SHP77 (cell line): ENCODE data around the gene BTG2.
A peak's percentile ranks its signal among the peaks of the same experiment; 100 is the strongest.

Experiments
- DNase-seq, 2 experiments: peaks; one replicate each; lab custom pipeline; 2025; lab: John Stamatoyannopoulos, UW

BTG2 gene

DNA sequence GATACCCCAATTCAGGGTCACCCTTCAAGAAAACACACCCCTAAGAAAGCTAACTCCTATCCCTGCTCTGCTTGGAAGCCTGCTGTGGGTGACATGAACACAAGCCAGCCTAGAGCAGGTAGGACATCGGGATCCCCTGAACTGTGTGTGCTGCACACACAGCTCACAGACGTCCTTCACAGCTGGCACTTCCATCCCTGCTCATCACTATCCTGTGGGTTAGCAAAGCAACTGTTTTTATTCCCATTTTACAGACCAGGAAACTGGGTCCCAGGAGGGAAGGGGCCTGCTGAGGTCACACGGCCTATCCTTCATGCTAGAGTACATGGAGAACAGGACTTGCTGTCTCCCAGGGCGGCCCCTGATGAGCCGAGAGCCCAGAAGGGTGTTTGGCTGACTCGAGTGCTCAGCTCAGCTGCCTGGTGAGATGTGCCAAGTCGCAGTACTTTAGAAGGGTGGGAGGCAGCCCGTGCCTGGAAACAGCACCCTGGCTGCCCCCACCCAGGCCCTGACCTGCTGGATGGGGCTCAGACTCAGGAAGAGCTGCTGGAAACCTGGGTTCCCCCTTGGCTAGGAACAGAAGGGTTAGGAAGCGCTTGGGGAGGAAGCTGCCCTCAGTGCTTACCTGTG lies 28.3 kb upstream of the BTG2 start:
- DNase-seq, result peak in 1 of 2 experiments; percentile 28

DNA sequence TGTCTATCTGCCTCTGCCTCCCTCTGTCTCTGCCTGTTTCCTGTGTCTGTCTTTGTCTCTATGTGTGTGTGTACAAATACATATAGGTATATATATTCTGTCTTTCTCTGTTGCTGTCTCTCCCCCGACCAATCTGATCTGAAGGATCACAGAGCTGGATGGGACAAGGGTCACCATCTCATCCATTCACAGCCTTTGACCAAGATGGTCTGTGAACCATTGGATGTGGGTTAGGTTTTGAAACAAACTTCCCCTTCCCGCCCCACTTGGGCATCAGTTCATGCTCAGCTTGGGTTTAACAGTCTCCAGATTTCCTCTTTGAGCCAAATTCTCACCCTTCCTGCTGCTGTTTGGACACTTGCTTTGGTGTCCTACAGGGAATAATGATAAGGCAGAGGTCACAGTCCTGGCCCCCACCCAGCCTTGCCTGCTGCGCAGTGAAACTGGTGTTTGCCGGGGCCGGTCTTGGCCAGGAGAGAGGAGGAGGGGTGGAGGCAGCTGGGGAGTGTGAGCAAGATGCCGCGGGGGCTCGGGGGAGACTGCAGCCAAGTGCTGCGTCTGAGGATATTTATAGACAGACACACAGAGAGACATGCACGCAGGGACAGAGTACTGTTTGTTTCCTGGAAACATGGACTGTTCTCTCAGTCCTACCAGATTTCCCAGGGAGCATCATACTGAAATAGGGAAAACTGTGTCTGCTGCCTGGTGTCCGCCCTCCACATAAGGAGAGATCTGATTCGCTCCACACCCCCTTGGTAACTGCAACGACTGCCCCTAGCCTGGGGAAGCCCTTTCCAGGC lies 27.0 kb upstream of the BTG2 start:
- peak; percentile 86 to 93 for DNase-seq

DNA sequence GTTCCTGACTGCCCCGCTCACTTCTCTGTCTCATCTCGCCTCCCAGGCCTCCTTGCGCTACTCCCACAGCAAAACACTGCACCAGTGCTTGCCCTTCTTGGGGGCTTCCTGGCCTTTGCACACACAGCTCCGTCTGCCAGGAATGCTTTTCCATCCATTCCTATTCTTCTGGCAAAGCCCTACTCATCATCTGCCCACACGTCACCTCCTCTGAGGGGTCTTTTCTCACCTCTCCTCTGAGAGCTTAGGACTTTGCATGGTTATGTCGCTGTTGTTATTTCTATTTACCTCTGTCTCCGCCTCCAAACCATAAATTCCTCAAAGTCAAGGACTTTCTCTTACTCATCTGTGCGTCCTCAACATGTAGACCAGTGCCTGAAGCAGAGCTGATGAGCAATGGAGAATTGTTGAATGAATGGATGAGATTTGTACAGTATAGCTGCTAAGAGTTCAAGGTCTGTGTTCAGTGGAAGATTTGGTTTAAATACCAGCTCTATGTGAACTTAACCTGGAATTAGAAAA lies 26.4 kb upstream of the BTG2 start:
- DNase-seq, result no peak

DNA sequence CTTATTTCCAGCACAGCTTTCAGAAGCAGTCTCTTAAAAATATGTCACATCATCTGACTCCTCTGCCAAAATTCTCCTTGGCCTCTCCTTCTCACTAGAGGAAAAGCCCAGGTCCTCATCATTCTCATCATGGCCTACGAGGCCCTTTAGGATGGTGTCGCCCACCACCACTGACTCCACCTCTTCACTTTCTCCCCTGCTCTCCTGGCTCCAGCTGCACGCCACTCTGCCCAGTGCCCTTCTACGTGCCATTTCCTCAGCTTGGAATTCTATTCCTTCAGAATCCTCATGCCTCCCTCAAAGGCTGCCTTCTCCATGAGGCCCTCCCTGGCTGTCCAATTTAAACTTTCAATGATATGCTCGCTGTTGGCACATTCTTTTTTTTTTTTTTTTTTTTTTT lies 25.3 kb upstream of the BTG2 start:
- DNase-seq, result no peak

DNA sequence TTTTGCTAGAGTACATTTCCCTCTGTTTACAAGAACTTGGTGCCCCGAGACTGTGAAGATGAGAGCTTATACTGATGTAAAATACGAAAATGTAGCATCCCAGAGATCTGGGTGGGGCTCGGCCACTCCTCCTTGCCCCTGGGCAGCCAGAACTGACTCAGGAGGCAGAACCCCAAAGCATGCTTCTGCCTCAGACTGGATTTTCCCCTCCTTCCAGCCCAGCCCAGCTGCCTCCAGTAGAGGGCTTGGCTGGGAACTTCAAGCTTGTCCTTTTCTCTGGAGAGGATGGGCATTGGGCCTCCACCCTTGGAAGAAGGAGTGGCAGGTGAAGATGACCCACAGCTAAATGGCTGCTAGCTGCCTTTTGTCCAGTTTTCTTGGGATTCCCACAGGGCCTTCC lies 24.3 kb upstream of the BTG2 start:
- no peak for DNase-seq

DNA sequence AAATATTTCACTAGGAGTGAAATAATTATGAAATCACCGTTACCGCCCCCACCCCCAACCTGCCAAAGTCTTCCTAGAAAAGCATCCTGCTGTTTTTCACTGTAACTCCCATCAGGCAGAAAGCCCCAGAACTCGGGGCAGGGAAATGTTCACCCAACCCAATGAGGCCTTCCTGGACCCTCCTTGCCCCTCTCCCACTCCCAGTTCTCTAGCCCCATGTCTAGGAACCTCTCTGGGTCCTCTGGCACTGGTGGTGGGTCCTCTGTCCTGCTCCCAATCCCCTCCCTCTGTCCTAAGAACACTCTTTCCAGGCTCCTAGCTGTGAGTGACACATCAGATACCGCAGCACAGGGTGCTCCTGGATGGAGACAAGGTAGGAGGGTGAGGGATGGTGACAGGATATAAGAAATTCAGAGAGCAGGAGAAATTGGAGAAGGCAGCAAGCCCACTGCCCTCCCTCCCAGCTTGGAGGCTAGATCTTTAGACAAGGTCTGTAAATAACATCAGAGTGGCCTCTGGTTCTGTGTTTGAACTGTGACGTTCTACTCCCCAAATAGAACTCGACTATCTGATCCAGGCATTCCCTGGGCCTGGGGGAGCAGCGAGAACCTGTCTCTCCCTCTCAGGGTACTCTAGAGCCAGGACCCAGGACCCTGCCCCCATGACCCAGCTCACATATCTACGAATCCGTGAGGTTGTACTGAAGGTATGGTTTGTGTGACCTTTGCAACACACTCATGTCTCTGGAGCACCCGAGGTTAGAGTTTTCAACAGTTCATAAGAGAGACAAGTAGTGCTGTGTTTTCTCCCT lies 23.3 kb upstream of the BTG2 start:
- peak in 1 of 2 experiments; percentile 34 for DNase-seq

DNA sequence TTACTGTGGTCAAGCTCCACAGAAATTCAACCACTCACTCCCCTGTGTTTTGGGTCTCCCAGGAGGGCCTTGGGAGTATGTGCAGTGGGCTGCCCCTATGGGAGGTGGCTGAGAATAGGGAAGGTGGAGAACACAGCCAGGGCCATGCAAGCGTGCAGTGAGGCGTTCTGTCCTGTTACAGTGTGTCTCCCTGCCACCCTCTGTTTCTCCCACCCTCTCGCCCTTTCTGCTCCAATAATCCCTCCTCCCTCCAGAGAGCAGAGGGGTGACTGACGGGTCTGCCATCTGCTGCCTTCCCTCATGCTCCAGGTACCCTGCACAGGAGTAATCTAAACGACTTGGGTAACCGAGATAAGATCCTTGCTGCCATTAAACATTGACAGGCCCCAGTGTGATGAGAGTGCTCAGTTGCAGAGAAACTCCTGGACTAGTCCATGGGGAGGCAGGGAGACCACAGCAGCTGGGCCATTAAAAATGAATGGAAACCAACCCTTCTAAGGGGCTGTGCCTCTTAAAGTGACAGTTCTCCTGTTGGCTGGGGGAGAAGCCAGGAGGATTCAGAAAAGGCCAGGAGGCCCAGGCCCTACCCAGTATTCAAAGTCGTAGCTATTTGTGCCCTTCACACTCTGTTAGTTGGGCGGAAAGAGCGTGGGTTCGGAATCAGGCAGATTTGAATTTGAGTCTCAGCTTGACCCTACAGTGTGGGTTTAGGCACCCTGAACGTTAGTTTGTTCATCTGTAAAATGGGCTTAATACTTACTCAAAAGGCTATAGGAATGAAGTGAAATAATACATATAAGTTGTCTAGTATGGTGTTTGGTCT lies 22.4 kb upstream of the BTG2 start:
- no peak for DNase-seq

DNA sequence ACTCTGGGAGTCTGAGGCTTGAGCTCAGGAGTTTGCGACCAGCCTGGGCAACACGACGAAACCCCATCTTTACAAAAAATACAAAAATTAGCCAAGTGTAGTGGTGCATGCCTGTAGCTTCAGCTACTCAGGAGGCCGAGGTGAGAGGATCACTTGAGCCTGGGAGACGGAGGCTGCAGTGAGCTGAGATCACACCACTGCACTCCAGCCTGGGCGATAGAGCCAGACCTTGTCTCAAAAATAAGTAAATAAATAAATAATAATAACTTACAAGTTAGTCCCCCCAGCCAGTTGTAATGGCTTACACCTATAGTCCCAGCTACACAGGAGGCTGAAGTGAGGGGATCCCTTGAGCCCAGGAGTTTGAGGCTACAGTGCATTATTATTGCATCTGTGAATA lies 21.7 kb upstream of the BTG2 start:
- no peak for DNase-seq

DNA sequence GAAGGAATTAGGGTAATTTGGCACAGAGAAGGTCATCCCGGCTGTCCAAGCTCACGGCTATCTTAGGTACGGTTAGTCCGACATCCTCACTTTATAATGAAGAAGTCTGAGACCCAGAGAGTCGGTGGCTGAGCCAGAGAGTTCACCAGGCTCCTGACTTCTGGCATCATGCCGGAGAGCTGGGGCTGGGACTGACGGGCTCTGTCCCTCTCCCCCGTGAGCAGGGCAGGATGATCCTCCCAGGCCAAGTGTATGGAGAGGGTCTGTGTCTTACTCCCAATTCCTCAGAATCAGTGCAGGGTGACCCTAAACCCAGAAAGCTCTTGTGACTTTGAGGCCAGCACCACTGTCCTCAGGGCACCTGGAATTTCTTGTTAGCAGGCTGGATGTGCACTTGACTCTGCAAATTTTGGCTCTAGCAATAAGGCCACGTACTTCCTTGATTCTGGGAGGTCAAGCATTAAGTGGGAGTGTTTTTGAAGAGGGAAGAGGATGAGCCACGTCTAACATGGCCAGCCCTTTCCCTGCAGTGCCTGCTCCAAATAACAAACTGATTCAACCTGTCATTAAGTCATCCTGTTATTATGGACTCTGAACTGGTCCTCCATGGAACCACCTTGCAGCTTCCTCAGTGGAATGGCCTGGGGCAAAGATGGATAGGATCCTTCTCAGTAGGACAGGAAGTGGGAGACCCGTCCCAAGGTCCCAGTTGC lies 20.8 kb upstream of the BTG2 start:
- DNase-seq, result no peak

DNA sequence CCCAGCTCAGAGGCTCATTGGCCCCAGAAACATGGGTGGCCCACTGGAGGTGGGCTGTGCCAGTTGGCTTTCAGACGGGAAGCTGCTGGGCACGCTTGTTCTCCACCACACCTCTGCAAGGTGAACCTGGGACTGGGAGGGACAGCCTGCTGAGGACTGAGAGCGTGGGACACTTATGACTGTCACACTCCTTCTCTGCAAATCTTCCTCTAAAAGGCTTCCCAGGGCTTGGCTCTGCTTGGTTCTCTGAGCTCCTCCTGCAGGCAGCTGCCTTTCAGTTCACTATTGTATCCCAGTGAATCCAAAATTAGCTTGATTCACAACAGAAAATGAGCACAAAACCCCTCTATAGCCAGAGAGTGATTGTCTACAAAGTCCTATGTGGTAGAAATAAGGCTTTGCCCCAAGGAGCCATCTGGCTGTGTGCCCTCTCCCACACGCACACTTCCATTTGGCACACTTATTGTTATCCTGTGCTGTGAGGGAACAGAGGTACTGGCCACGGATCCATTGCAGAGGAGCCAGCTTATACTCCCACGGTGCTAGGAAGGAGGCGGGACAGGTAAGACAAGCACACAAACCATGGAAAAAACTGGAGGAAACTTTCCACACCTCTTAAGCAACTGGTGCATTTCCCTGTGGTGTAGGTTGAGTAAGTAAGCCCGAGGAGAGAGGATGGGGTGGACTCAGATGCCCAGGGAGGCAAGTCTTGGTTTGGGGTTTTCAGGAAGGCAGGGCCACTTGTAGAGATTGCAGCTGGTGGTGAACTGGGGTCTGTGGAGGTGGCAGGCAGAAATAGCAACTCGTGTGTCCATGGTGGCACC lies 18.9 kb upstream of the BTG2 start:
- peak in 1 of 2 experiments; percentile 24 for DNase-seq

DNA sequence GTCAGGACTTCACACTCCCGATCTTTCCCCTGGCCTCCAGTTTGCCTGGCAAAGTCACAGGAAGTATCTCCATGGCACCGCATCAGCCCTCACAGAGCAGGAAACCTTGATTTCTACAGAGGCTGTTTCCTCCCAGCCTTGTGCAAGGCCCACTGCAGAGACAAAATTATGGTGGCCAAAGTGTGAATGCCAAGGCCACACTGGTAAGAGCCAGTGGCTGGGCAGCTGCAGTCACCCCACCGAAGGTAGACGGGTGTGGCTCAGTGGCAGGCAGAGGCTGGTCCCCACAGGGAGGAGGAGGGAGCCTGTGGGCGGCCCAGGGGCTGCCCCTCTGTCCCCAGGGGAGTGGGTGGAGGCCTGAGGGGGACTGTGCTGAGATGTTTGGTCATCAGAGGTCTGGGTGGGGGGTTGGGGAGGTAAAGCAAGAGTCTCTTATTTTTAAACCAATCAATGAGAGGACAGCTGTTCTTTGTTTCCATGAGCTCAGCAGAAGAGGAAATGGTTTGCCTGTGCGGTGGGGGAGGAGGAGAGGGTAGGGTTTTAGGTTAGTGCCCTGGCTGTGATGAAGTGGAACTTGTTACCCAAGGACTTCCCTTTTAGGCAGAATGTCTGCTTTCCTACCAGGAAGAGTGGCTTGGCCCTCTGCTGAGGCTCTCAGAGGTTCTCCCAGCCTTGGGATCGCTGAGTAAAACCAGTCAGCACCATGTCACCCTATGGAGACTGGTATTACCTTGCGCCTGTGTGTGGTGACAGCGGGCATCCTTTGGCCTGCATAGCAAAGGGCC lies 18.0 kb upstream of the BTG2 start:
- DNase-seq, result peak; percentile 85 to 90

DNA sequence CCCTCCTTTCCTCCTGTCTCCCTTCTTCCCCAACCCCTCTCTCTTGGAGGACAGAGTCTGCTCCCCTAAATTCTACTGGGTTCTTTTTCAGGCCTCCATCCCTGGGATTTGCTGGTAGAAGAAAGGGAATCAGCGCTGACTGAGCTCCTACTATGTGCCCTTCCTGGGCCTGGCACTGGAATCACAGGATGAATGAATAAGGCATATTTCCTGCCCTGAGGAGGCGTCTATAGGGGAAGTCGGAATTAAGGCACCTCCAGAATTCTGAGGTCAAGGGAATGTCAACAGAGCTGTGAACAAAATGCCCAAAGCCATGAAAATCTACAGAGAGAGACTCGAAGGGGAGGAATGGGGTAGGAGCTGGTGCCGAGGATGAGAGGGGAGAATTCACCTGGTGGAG lies 17.4 kb upstream of the BTG2 start:
- no peak for DNase-seq

DNA sequence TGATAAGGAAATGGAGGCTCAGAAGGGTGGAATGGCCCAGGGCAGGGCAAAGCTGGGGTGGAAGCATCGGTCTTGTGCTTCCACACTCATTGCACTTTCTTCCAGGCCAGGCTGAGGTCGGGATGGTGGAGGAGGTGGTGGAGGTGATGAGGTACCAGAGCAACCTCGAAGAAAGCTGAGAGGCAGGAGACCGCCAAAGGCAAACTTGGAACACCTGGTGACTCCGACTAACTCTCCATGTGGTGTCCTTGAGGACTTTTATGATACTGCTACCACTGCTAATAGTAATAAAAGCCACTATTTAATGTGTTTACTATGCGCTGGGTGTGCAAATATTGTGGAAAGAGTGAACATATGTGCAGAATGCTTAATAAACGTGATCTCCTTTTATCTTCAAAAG lies 16.9 kb upstream of the BTG2 start:
- DNase-seq, result no peak

DNA sequence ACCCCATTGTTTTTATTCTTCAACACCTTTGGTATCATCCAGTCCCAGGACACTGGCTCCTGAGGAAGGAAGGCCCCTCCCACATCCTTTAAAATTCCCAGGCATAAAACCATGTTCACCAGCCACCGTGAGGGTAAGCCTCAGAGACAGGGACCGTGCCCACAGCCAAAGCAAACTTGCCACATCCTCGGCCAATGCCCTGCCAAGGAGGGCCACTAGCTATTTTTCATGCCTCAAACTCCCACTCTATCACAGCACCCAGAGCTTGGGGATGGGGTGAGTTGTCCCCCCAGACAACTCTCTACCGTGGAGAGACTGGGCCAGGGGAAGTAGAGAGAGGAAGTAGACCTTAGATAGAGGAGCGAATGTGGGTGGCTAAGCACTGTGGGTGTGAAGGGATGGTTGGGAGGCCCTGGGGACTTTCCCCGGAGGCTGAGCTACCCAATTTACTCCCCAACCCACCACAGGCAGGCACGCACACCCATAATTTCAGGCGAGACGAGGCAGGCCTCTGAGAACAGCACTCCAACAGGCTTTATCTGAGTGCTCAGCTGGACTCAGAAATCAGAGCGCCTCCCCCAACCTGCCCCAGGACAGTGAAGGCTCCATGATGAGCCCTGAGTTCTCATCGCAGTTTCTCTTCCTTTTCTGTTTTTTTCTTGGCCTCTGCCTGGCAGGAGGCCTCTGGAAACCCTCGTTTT lies 15.9 kb upstream of the BTG2 start:
- peak; percentile 28 to 62 for DNase-seq

DNA sequence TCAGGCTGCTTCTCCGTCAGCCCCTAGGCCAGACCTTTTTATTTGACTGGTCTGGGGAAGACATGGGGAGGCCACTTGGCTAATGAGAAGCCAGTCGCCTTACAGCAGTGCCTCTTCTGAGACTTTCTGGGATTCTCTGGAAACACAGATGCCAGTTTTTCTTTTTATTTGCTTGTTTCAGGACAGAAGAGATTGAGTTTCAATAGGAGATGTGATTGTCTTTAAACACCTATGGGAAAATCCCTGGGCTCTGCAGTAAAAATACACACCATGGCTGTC lies 15.4 kb upstream of the BTG2 start:
- no peak for DNase-seq

DNA sequence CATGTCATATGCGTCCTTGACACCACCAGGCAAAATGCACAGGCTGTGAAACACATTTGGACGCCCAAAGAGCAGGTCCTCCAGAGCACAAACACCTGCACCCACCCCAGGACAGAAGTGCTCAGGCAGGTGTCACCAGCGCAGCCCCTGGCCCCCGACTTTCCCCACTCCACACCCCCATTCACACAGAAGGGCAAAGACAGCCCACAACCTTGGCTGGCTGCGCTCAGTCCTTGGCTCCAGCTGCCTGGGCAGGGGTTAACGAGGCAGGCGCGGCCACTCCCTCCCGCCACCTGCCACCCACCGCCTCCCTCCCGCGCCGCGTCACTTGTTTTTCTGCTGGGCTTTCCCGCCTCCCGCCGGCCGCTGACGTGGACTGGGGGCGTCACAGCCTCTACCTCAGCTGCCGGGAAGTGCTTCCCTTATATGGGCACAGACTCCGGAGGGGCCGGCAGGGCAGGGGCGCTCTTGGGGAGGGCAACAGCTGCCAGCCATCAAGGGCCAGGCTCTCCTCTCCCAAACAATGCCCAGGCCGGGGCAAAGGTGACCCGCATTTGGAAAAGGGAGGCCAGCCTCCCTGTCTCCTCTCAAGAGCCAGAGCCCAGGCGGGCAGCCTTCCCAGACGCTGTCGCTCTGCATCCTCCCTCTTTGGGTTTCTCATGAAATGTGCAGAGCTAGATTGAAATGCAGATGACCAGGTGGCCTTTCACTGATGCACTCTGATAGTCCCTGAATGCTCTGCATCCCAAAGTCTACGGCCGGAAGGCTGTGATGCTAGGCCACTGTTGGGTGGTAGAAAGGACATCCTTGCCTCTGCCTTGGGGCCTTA lies 14.8 kb upstream of the BTG2 start:
- DNase-seq, result peak; percentile 94 to 97

DNA sequence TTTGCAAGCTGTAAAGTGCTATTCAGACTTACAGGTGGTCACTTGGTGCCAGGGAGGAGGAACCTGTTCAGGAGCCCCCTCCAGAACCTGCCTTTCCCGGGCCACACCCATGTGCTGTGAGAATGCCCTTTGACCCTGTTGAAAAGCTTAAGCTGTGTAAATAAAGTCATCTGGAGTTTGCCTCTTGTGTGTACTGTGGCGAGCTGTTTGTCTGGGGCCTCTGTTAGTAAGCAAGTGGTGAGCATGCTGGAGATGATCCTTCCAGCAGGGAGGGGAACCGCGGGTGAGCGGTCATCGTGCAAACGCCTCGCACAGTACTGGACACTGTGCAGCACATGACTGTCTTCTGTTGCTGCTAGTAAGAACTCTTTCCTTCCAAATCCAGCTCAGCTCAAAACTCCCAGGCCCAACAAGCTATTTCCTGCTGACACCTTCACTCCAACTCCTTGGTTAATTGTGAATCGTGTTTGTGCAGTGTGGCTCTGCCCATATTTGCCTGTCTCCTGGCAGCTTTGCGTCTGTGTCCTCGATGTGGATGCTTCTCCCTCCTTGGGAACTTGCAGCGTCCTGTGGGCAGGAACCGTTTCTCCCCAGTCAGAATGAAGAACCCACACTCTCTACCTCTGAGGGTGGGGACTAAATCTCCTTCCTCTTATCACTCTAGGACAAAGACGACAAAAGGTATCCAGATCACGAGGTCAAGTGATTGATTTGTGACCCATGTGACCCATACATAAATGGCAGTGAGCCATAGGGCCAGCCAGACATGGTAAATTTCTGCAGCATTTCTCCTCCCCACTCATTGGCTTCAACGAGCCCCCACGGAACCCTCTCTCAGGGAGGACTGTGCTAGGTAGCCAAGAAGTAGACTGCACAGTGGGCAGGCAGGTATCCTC lies 13.9 kb upstream of the BTG2 start:
- peak; percentile 61 to 78 for DNase-seq
